HEK293 (cell line): ENCODE measurements around the gene PWWP2A.

ENCODE experiments used
- ATF2 ChIP-seq: fragments of 450-650 bp; formaldehyde crosslinking; IDR thresholded peaks from 2 replicates; pipeline ENCODE4 v1.5.1; 2016; ENCODE audit warnings: missing biosample characterization, missing genetic modification characterization, low read depth
- SETDB1 ChIP-seq: IDR thresholded peaks from one replicate; pipeline ENCODE4 v1.6.1; 2017; ENCODE audit warnings: mild to moderate bottlenecking, low read length, moderate library complexity, mixed read lengths; ENCODE audit not compliant: insufficient read length
- SP3 ChIP-seq: fragments of 450-650 bp; formaldehyde crosslinking; IDR thresholded peaks from 2 replicates; pipeline ENCODE4 v1.5.1; 2016; ENCODE audit warnings: missing biosample characterization, missing genetic modification characterization
- ZBTB7A ChIP-seq: fragments of 450-650 bp; formaldehyde crosslinking; IDR thresholded peaks from 2 replicates; pipeline ENCODE4 v1.5.1; 2016; ENCODE audit warnings: low read depth, missing biosample characterization, missing genetic modification characterization
- ZNF24 ChIP-seq: fragments of 450-650 bp; formaldehyde crosslinking; IDR thresholded peaks from 2 replicates; pipeline ENCODE4 v1.5.1; 2016; ENCODE audit warnings: missing biosample characterization, missing genetic modification characterization
- ZNF354C ChIP-seq: fragments of 450-650 bp; formaldehyde crosslinking; IDR thresholded peaks from 2 replicates; pipeline ENCODE4 v1.5.1; 2016; ENCODE audit warnings: missing biosample characterization, missing genetic modification characterization, low read depth, borderline replicate concordance
- ZNF549 ChIP-seq: fragments of 450-650 bp; IDR thresholded peaks from 2 replicates; pipeline ENCODE4 v1.5.1; 2018; ENCODE audit warnings: missing biosample characterization, missing genetic modification characterization, mild to moderate bottlenecking, inconsistent platforms, moderate library complexity
- ZNF660 ChIP-seq: fragments of 450-650 bp; IDR thresholded peaks from 2 replicates; pipeline ENCODE4 v1.5.1; 2018; ENCODE audit warnings: missing biosample characterization, mild to moderate bottlenecking, missing genetic modification characterization
- ZNF747 ChIP-seq: fragments of 450-650 bp; formaldehyde crosslinking; IDR thresholded peaks from 2 replicates; pipeline ENCODE4 v1.5.1; 2016; ENCODE audit warnings: missing biosample characterization, missing genetic modification characterization
- TF ChIP-seq, protein P1 (sequence below): fragments of 450-650 bp; formaldehyde crosslinking; IDR thresholded peaks from 2 replicates; pipeline ENCODE4 v1.5.1; 2016; ENCODE audit warnings: missing biosample characterization, missing genetic modification characterization
- TF ChIP-seq, protein P2 (sequence below): fragments of 450-650 bp; formaldehyde crosslinking; IDR thresholded peaks from 2 replicates; pipeline ENCODE4 v1.5.1; 2017; ENCODE audit warnings: missing biosample characterization, mild to moderate bottlenecking, missing genetic modification characterization, moderate library complexity

GRCh38 chr5:160108124-160108523 lies 11.1 kb downstream of the PWWP2A start:
- TF ChIP-seq ZNF747 (no peak), ATF2 (tag by site-specific recombination) (no peak), ZNF549 (tag by site-specific recombination) (no peak), ZNF660 (tag by site-specific recombination) (no peak), ZNF354C (tag by site-specific recombination) (no peak), ZBTB7A (tag by site-specific recombination) (no peak), SETDB1 (no peak), SP3 (no peak), ZNF24 (tag by site-specific recombination) (no peak)
- TF ChIP-seq, protein P1, sequence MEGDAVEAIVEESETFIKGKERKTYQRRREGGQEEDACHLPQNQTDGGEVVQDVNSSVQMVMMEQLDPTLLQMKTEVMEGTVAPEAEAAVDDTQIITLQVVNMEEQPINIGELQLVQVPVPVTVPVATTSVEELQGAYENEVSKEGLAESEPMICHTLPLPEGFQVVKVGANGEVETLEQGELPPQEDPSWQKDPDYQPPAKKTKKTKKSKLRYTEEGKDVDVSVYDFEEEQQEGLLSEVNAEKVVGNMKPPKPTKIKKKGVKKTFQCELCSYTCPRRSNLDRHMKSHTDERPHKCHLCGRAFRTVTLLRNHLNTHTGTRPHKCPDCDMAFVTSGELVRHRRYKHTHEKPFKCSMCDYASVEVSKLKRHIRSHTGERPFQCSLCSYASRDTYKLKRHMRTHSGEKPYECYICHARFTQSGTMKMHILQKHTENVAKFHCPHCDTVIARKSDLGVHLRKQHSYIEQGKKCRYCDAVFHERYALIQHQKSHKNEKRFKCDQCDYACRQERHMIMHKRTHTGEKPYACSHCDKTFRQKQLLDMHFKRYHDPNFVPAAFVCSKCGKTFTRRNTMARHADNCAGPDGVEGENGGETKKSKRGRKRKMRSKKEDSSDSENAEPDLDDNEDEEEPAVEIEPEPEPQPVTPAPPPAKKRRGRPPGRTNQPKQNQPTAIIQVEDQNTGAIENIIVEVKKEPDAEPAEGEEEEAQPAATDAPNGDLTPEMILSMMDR (tag by site-specific recombination): no peak
- TF ChIP-seq, protein P2, sequence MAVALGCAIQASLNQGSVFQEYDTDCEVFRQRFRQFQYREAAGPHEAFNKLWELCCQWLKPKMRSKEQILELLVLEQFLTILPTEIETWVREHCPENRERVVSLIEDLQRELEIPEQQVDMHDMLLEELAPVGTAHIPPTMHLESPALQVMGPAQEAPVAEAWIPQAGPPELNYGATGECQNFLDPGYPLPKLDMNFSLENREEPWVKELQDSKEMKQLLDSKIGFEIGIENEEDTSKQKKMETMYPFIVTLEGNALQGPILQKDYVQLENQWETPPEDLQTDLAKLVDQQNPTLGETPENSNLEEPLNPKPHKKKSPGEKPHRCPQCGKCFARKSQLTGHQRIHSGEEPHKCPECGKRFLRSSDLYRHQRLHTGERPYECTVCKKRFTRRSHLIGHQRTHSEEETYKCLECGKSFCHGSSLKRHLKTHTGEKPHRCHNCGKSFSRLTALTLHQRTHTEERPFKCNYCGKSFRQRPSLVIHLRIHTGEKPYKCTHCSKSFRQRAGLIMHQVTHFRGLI (tag by site-specific recombination): no peak
